ENCODE results near the gene HES6.

DNA sequence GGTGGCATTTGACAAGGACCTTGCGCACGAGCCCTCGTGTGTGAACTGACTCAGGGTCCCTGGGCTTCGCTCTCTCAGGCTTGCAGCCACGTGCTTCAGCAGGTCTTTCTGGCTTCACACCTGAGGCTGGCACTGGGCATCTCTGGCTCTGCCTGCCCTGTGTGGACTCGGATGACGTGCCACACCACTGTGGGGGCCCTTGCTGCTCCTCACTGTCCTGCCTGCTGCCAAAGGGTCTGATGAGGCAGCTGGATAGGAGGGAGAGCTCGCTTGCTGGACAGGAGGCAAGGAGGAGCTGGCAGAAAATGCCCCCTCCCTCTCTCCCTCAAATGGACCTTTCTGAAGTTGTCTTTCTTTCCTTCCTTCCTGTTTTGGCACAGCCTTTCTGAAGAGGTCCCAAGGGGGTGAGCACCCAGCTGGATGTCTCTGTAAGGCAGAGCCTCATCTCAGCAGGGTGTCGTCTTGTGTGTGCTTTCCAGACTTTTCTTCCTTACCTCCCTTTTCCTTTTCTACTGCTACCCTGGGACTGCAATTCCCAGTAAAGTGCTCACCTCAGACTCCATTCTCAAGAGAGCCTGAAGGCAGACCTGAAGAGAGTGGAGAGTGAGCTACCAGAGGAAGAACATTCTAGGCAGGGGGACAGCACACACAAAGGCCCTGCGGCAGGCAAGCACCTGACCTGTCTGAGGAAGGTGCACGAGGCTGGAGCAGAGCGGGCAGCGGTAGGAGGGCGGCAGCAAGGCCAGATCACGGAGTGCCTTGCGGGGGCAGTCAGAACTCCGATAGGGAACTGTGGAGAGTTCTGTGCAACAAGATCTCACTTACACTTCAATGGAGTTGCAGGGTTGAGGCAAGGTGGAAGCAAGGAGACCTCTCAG lies 43.3 kb upstream of the HES6 start:
- TF ChIP-seq CTCF (conservative IDR thresholded peaks at IDR 0.05; ENCODE audit: low read depth, low read length) = no peak
- no peak for TF ChIP-seq EZH2phosphoT487 (IDR thresholded peaks at IDR 0.05; ENCODE audit: borderline replicate concordance, low read length)
- TF ChIP-seq EZH2 (IDR thresholded peaks at IDR 0.05; ENCODE audit: low read length, unreplicated experiment) = no peak
